SU-DHL-6 (cell line): ENCODE results near the gene TLN1.

Experiments
- EZH2phosphoT487 ChIP-seq: fragments of 200-600 bp; sonication (generic), shearing (Covaris generic); conservative IDR thresholded peaks from 2 replicates; pipeline ENCODE4 v1.6.1; 2018; ENCODE audit warnings: mild to moderate bottlenecking, antibody characterized with exemption, low read length, moderate library complexity, mixed read lengths
- TF ChIP-seq, protein P1 (sequence below): fragments of 200-600 bp; sonication (generic); IDR thresholded peaks from one replicate; pipeline ENCODE4 v1.5.1; 2017; ENCODE audit warnings: antibody characterized with exemption, mild to moderate bottlenecking, low read length, moderate library complexity; ENCODE audit not compliant: insufficient read depth, poor library complexity, severe bottlenecking

GRCh38 chr9:35656348-35656747, 75.6 kb downstream of the TLN1 start:
- TF ChIP-seq, protein P1, sequence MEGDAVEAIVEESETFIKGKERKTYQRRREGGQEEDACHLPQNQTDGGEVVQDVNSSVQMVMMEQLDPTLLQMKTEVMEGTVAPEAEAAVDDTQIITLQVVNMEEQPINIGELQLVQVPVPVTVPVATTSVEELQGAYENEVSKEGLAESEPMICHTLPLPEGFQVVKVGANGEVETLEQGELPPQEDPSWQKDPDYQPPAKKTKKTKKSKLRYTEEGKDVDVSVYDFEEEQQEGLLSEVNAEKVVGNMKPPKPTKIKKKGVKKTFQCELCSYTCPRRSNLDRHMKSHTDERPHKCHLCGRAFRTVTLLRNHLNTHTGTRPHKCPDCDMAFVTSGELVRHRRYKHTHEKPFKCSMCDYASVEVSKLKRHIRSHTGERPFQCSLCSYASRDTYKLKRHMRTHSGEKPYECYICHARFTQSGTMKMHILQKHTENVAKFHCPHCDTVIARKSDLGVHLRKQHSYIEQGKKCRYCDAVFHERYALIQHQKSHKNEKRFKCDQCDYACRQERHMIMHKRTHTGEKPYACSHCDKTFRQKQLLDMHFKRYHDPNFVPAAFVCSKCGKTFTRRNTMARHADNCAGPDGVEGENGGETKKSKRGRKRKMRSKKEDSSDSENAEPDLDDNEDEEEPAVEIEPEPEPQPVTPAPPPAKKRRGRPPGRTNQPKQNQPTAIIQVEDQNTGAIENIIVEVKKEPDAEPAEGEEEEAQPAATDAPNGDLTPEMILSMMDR: no peak
- no peak for TF ChIP-seq EZH2phosphoT487
